Placental epithelial cell (primary cell): ENCODE results near the gene KAT2B. TPM values are rescaled to one million over a fixed set of nuclear protein-coding genes. Genes with fewer than 3 reads are reported as not detected.

Experiments
- small RNA-seq: library from RNA; depleted of rRNA; stranded (forward); fragments of <200 nt; gene quantifications from one replicate; pipeline ENCODE3, GENCODE V24; 2012
- total RNA-seq: library from RNA; depleted of rRNA; stranded (reverse); fragments of >200 nt; gene quantifications from 2 replicates; pipeline ENCODE4 v1.2.3, GENCODE V29; 2012

Gene KAT2B
- total RNA-seq, result 20.6 and 38.1 TPM in 2 replicates

GRCh38 chr3:20039765-20040547, at the start of gene KAT2B:
Gene KAT2B (plus strand): TSS chr3:20040446. CDS start chr3:20040478, 32 bp downstream.

GRCh38 chr3:20012164-20012563, 28.1 kb upstream of the KAT2B start, which contains the start of gene PP2D1:
Gene PP2D1 (minus strand): TSS chr3:20012264. CDS start chr3:20012072, 192 bp downstream.

DNA sequence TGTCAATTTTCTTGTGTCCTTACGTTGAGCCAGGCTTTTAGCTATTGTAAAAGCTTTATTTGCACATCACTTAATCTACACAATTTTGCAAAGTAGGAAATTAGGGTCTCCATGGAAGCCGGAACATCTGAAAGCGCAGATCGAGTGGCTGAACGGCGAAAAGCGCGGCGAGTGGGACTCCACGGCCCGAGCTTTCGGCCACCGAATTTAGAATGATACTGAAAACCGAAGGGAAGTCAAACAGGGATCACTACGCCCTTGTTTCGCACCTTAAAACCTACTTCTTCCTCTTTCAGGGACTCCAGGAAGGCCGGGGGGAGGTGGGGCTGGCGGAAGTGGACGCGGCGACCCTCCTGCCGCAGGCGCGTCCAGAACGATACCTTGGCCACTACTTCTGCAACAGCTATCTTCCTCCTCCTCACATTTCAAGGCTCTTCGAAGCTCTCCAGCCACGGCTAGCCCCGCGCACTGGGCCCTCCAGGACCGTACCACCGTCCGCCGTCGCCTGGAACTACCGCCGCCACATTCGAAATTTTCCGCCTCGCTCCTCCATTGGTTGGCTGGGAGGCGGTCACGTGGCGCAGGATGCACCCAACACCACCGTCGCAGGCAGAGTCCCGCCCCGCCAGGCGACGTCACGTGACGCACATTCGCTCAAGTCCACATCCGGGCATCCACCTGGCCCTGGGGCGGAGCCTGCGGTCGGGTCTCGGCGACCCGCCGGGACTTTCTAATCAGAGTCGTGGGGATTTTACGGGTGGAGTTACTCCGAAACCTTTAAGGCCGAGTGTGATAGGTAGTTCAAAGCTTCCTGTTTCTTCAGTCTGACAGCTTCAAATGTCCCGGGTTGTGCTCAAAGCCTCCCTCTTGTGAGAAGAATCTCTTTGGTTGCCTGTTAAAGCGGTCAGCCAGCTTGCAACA, 145.7 kb downstream of the KAT2B start, which contains the start of gene SGO1:
Gene SGO1, minus strand, starts transcription at position 528 of the 921 bp plus-strand sequence. CDS start 2,179 bp downstream, outside the sequence.

Small RNA genes lying within 50 kb of the gene (small RNA-seq; reads per million reads assigned to genes)
- gene MIR3135A (not detected), gene RNU4-85P (not detected), gene RPL39P18 (not detected)

Other genes with a start within 250 kb of the KAT2B start
- gene EFHB, start 106.2 kb upstream of the KAT2B start, total RNA-seq, result 1.6 TPM in 1 of 2 replicates, not detected in the other
- gene RAB5A, start 93.3 kb upstream of the KAT2B start, total RNA-seq, result 76.5 and 93.8 TPM in 2 replicates
- not detected in 2 replicates for gene PP2D1, start 28.2 kb upstream of the KAT2B start, total RNA-seq
- 1.7 and 2.0 TPM in 2 replicates for gene SGO1, start 145.8 kb downstream of the KAT2B start, total RNA-seq